ENCODE data around the gene TYMS. TPM values are rescaled to one million over a fixed set of nuclear protein-coding genes. Genes with fewer than 3 reads are reported as not detected.

TYMS gene
- total RNA-seq (1 to 10 TPM; 2.7 to 6.9 (median 3.9) TPM), polyA plus RNA-seq (1 to 10 TPM; 1.3 to 1.9 TPM)

GRCh38 chr18:657311-658000 lies at the start of gene TYMS:
TSS of gene TYMS (plus strand) at chr18:657653. CDS start at chr18:657743, 90 bp downstream.
- WGBS, 2 donors = 1% methylated on average over 53 to 79 of the region's 79 CpGs
- ATAC-seq = peak; percentile 65 to 74 (median 70)
- H3K27ac ChIP-seq = no peak within 1 kb of the TSS

GRCh38 chr18:607930-608329 lies 49.5 kb upstream of the TYMS start:
- ATAC-seq = peak in 1 of 4 donors; percentile 57
- Histone ChIP-seq H3K9me3 (no peaks in the 10 kb centered on the region), H3K27me3 (no peaks in the 10 kb centered on the region), H3K27ac (no peak overlapping the region), H3K36me3 (no peaks in the 10 kb centered on the region), H3K4me1 (no peaks in the 10 kb centered on the region), H3K4me3 (no peak overlapping the region)
- intact Hi-C loops (cut with DNase I) = loop anchor here in 1 of 3 donors (10.0 kb wide), 1 partner anchor 123 kb away; no protein-coding TSS in a partner anchor
- no peak for DNase-seq
- no peak for FAIRE-seq
- no peak for TF ChIP-seq CTCF (IDR thresholded peaks at IDR 0.05)
- WGBS, 2 donors = 84 to 87% methylated on average over 7 of the region's 7 CpGs

More at GRCh38 chr18:657311-658000, at the start of gene TYMS:
- intact Hi-C loops (cut with DNase I) = no loop called here
- DNase-seq = peak; percentile 34 to 82 (median 50)
- no peak for TF ChIP-seq CTCF (IDR thresholded peaks at IDR 0.05)
- H3K4me1 ChIP-seq = no peaks in the 10 kb centered on the region
- peak within 1 kb of the TSS; percentile 58 to 84 (median 72) for H3K4me3 ChIP-seq
- no peaks in the 10 kb centered on the region for H3K9me3 ChIP-seq
- no peak for FAIRE-seq
- no peaks in the 10 kb centered on the region for H3K27me3 ChIP-seq
- no peaks in the 10 kb centered on the region for H3K36me3 ChIP-seq

- Histone ChIP-seq H3K4me1 (peaks cover 0 to 3% (median 2%) of the 10 kb centered on the region in 3 donors), H3K27me3 (no peaks in the 10 kb centered on the region), H3K36me3 (no peaks in the 10 kb centered on the region), H3K9me3 (no peaks in the 10 kb centered on the region), H3K27ac (no peak overlapping the region), H3K4me3 (no peak overlapping the region)
- no peak for FAIRE-seq
- no peak for DNase-seq
- no peak for ATAC-seq
- 84 to 87% methylated on average over 15 of the region's 15 CpGs for WGBS, 2 donors
- intact Hi-C loops (cut with DNase I) = loop anchor here in 1 of 3 donors (10.0 kb wide), 1 partner anchor 316 kb away; no protein-coding TSS in a partner anchor
- no peak for TF ChIP-seq CTCF (IDR thresholded peaks at IDR 0.05)
Observed at GRCh38 chr18:610214-610928, 47.1 kb upstream of the TYMS start.

GRCh38 chr18:612156-612555 lies 45.3 kb upstream of the TYMS start:
- DNase-seq = no peak
- 71 to 78% methylated on average over 7 of the region's 7 CpGs for WGBS, 2 donors
- no peak for ATAC-seq
- Histone ChIP-seq H3K4me1 (peaks cover 0 to 9% (median 5%) of the 10 kb centered on the region in 3 donors), H3K36me3 (no peaks in the 10 kb centered on the region), H3K9me3 (no peaks in the 10 kb centered on the region), H3K27ac (no peak overlapping the region), H3K4me3 (no peak overlapping the region), H3K27me3 (no peaks in the 10 kb centered on the region)
- intact Hi-C loops (cut with DNase I) = loop anchor here in 1 of 3 donors (10.0 kb wide), 1 partner anchor 317 kb away; no protein-coding TSS in a partner anchor
- no peak for FAIRE-seq
- no peak for TF ChIP-seq CTCF (IDR thresholded peaks at IDR 0.05)
